Breast epithelium (tissue), 3 donors: ENCODE results near the gene DUS4L.

Experiments
- POLR2A ChIP-seq: fragments of 450-650 bp; IDR thresholded peaks from one replicate; pipeline ENCODE4 v1.6.1; 2016; ENCODE audit warnings: antibody characterized with exemption, mild to moderate bottlenecking, moderate library complexity
- TF ChIP-seq, protein P1 (sequence below), 3 donors: fragments of 450-650 bp; IDR thresholded peaks; one replicate each; pipeline ENCODE4 v1.5.1; 2016 to 2017; ENCODE audit warnings: antibody characterized with exemption in 3 of 3, mild to moderate bottlenecking in 3 of 3, moderate library complexity in 3 of 3

DNA sequence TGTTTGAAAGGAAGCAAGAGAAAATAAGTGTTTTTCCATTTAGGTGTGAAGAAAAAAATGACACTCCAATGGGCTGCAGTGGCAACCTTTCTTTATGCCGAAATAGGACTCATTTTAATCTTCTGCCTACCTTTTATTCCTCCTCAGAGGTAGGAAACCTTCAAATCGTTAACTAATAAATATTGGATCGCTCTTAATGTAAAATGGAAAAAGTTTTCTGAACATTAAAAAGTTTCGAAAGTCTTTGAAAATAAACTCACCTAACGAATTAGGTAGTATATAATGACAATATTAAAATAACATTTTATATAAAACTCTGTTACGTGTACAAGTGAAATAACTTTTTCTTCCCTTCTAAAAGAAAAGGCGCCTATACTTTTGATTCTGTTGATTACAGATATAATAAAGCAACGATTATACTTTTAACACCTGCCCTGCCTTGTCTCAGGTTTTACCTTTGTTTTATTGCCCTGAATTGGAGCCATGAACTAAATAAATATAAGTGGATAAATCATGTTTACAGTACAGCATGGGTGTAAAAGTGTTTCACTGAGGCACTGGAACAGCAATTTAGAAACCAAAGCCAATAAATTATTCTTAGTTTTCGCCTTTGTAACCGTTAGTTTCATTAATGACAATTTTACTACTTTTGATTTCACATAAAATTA, 17.1 kb downstream of the DUS4L start:
- TF ChIP-seq POLR2A = no peak
- TF ChIP-seq, protein P1, sequence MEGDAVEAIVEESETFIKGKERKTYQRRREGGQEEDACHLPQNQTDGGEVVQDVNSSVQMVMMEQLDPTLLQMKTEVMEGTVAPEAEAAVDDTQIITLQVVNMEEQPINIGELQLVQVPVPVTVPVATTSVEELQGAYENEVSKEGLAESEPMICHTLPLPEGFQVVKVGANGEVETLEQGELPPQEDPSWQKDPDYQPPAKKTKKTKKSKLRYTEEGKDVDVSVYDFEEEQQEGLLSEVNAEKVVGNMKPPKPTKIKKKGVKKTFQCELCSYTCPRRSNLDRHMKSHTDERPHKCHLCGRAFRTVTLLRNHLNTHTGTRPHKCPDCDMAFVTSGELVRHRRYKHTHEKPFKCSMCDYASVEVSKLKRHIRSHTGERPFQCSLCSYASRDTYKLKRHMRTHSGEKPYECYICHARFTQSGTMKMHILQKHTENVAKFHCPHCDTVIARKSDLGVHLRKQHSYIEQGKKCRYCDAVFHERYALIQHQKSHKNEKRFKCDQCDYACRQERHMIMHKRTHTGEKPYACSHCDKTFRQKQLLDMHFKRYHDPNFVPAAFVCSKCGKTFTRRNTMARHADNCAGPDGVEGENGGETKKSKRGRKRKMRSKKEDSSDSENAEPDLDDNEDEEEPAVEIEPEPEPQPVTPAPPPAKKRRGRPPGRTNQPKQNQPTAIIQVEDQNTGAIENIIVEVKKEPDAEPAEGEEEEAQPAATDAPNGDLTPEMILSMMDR (IDR thresholded peaks at IDR 0.05) = no peak
